Measurements from ENCODE around the gene UBL4A.
A peak's percentile ranks its signal among the peaks of the same experiment; 100 is the strongest.

Gene UBL4A

GRCh38 chrX:154463611-154464220 lies 22.7 kb downstream of the UBL4A start:
- DNase-seq (ENCODE audit: low read depth in 2 of 2), result no peak

GRCh38 chrX:154462396-154462795 lies 24.0 kb downstream of the UBL4A start:
- DNase-seq (ENCODE audit: low read depth in 2 of 2), result no peak

- DNase-seq (ENCODE audit: low read depth in 2 of 2), result no peak
Observed at GRCh38 chrX:154460326-154460725, 26.1 kb downstream of the UBL4A start.

GRCh38 chrX:154459832-154460231 lies 26.6 kb downstream of the UBL4A start:
- DNase-seq (ENCODE audit: low read depth in 2 of 2), result no peak

GRCh38 chrX:154458954-154459778 lies 27.2 kb downstream of the UBL4A start:
- no peak for DNase-seq (ENCODE audit: low read depth in 2 of 2)

- peak; percentile 20 to 37 for DNase-seq (ENCODE audit: low read depth in 2 of 2)
Observed at GRCh38 chrX:154458116-154458953, 28.1 kb downstream of the UBL4A start, which contains the start of gene PLXNA3. PLXNA3 (plus strand) TSS chrX:154458281; CDS start chrX:154460184, 1,903 bp downstream.

GRCh38 chrX:154457491-154458115 lies 28.8 kb downstream of the UBL4A start:
- DNase-seq (ENCODE audit: low read depth in 2 of 2), result peak in 1 of 2 donors; percentile 16

GRCh38 chrX:154452823-154453222 lies 33.6 kb downstream of the UBL4A start:
- no peak for DNase-seq (ENCODE audit: low read depth in 2 of 2)

- DNase-seq (ENCODE audit: low read depth in 2 of 2), result no peak
Observed at GRCh38 chrX:154450312-154450711, 36.1 kb downstream of the UBL4A start.

GRCh38 chrX:154449618-154450017 lies 36.8 kb downstream of the UBL4A start:
- no peak for DNase-seq (ENCODE audit: low read depth in 2 of 2)

GRCh38 chrX:154448484-154448883 lies 37.9 kb downstream of the UBL4A start:
- no peak for DNase-seq (ENCODE audit: low read depth in 2 of 2)

GRCh38 chrX:154446430-154446829 lies 40.0 kb downstream of the UBL4A start:
- DNase-seq (ENCODE audit: low read depth in 2 of 2), result no peak

- DNase-seq (ENCODE audit: low read depth in 2 of 2), result no peak
Observed at GRCh38 chrX:154445776-154446175, 40.6 kb downstream of the UBL4A start.

GRCh38 chrX:154444755-154445246 lies 41.6 kb downstream of the UBL4A start:
- DNase-seq (ENCODE audit: low read depth in 2 of 2), result no peak

- DNase-seq (ENCODE audit: low read depth in 2 of 2), result peak; percentile 25 to 36
Observed at GRCh38 chrX:154443992-154444754, 42.2 kb downstream of the UBL4A start, which contains the start of gene FAM50A. FAM50A (plus strand) TSS chrX:154444141; CDS start chrX:154444236, 95 bp downstream.

- no peak for DNase-seq (ENCODE audit: low read depth in 2 of 2)
Observed at GRCh38 chrX:154443479-154443910, 42.9 kb downstream of the UBL4A start.

- DNase-seq (ENCODE audit: low read depth in 2 of 2), result no peak
Observed at GRCh38 chrX:154441984-154442707, 44.3 kb downstream of the UBL4A start.

GRCh38 chrX:154441564-154441963 lies 44.9 kb downstream of the UBL4A start:
- DNase-seq (ENCODE audit: low read depth in 2 of 2), result no peak

- DNase-seq (ENCODE audit: low read depth in 2 of 2), result no peak
Observed at GRCh38 chrX:154440623-154441357, 45.6 kb downstream of the UBL4A start.
